ENCODE data around the gene CXCR5.

DNA sequence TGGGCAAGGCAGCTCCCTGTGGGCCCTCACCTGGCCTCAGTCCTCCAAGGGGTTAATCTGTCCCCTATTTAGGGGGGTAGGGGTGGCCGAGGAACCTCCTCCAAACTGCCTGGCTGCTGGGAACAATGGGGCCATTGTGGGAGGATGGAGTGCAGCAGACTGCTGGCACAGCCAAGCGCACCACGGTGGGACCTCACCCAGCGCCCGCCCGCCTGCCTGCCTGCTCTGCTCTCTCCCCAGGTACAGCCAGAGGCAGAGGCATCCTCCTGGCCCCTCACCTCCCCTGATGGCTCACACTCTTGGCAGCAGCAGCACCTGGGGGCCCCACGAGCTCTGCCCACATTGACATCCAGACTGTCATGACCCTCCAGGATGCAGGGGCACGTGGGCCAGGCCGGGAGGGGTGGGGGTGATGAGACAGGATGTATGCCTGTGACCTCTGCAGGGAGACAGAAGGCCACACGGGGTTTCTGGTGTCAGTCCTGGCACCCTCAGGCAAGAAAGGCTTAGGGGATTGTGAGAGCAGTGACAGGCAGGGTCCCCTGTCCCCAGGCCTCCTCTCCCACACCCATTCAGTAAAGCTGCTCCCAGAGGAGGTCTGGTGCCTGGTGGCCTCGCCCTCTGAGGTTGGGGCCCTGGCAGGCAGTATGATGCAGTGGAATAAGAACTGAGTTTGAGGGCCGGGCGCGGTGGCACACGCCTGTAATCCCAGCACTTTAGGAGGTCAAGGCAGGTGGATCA, 30.7 kb downstream of the CXCR5 start:
- TF ChIP-seq POLR2AphosphoS5 (IDR thresholded peaks at IDR 0.05; ENCODE audit: borderline replicate concordance, low read depth, low read length) (no peak), EZH2 (IDR thresholded peaks at IDR 0.05) (no peak)
